SK-N-SH treated with all-trans-retinoic acid at 6 μM for 48 hours (cell line): ENCODE measurements around the gene TMEM41A.

Experiments used
- ARNTL ChIP-seq: fragments of 450-650 bp; formaldehyde crosslinking; IDR thresholded peaks from 2 replicates; pipeline ENCODE4 v1.5.0; 2020; ENCODE audit warnings: low read depth, mild to moderate bottlenecking, moderate library complexity, borderline replicate concordance
- BACH2 ChIP-seq: fragments of 250-450 bp; sonication (Bioruptor Pico); IDR thresholded peaks from 2 replicates; pipeline ENCODE4 v1.9.0; 2021; ENCODE audit warnings: mild to moderate bottlenecking, borderline replicate concordance
- CSDC2 ChIP-seq: fragments of 250-450 bp; sonication (Bioruptor Pico); IDR thresholded peaks from 2 replicates; pipeline ENCODE4 v1.5.0; 2020; ENCODE audit warnings: mild to moderate bottlenecking, moderate library complexity
- CSRNP3 ChIP-seq: fragments of 250-450 bp; sonication (Bioruptor Pico); IDR thresholded peaks from 2 replicates; pipeline ENCODE4 v1.5.1; 2021; ENCODE audit warnings: mild to moderate bottlenecking, moderate library complexity
- ESRRG ChIP-seq: fragments of 250-450 bp; sonication (Bioruptor Pico); IDR thresholded peaks from 2 replicates; pipeline ENCODE4 v1.6.1; 2021; ENCODE audit warnings: mild to moderate bottlenecking
- PPARA ChIP-seq: fragments of 250-450 bp; sonication (Bioruptor Pico); IDR thresholded peaks from 2 replicates; pipeline ENCODE4 v1.5.0; 2020; ENCODE audit warnings: mild to moderate bottlenecking, borderline replicate concordance
- RARB ChIP-seq: fragments of 250-450 bp; sonication (Bioruptor Pico); IDR thresholded peaks from 2 replicates; pipeline ENCODE4 v1.8.0; 2021; ENCODE audit warnings: mild to moderate bottlenecking, moderate library complexity
- TCF4 ChIP-seq: fragments of 250-450 bp; sonication (Bioruptor Pico); IDR thresholded peaks from 2 replicates; pipeline ENCODE4 v1.8.0; 2021; ENCODE audit warnings: mild to moderate bottlenecking, moderate library complexity, borderline replicate concordance
- TOX ChIP-seq: fragments of 250-450 bp; sonication (Bioruptor Pico); IDR thresholded peaks from 2 replicates; pipeline ENCODE4 v1.8.0; 2021; ENCODE audit warnings: mild to moderate bottlenecking, moderate library complexity, borderline replicate concordance
- ZFP3 ChIP-seq: fragments of 250-450 bp; sonication (Bioruptor Pico); IDR thresholded peaks from 2 replicates; pipeline ENCODE4 v1.5.0; 2020; ENCODE audit warnings: mild to moderate bottlenecking, moderate library complexity
- ZFP30 ChIP-seq: fragments of 450-650 bp; formaldehyde crosslinking; IDR thresholded peaks from 2 replicates; pipeline ENCODE4 v1.5.0; 2022; ENCODE audit warnings: mild to moderate bottlenecking, moderate library complexity
- ZNF8 ChIP-seq: fragments of 450-650 bp; formaldehyde crosslinking; IDR thresholded peaks from 2 replicates; pipeline ENCODE4 v1.5.0; 2020; ENCODE audit warnings: mild to moderate bottlenecking, moderate library complexity
- TF ChIP-seq, protein P1 (sequence below): fragments of 250-450 bp; sonication (Bioruptor Pico); IDR thresholded peaks from 2 replicates; pipeline ENCODE4 v1.5.1; 2020; ENCODE audit warnings: low read depth, mild to moderate bottlenecking, moderate library complexity

DNA sequence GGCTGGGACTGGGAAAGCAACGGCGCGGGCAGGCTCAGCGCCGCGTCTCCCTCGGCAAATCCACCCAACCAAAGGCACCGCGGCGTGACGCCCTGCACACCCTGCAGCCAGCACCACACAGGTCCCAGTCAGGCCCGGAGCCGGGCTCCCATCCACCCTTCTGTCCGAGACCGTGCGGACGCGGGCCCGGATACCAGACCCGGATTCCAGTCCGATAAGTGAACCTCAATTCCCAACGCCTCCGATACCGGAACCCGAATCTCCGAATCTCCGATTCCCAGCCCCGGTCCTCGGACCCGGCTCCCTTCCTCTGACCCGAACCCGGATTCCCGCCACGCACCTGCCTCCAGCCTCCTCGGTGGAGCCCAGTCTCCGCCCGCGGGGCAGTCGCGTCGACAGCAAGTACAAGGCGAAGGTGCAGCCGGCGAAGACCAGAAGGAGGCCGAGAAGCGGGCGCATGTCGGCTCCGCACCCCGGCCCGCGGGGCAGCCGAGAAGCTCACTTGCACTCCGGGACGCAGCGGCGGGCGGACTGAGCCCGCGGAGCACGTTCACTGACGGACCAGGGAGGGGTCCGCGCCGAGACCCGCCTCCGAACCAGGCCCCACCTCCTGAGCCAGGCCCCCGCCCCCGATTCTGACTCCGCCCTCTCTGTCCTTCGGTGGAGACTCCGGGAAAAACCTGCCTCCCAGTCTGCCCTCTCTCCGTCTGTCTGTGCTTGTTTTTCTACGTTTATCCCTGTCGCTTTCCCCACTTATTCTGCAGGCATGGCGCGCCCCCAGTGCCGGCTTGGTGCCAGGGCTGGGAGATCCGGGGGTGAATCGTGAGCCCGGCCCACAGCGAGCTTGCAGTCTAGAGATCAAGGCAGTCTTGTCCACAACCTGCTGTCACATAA is at the start of gene TMEM41A:
- TF ChIP-seq BACH2 (CRISPR knock-in tag) (no peak), ZNF8 (0 out of 2 replicates have a peak, but pooled peaks have one; percentile 11), ZFP3 (CRISPR knock-in tag) (no peak), ARNTL (CRISPR knock-in tag) (no peak), PPARA (no peak), RARB (CRISPR knock-in tag) (no peak), ZFP30 (CRISPR knock-in tag) (no peak), TCF4 (CRISPR knock-in tag) (no peak), CSRNP3 (CRISPR knock-in tag) (no peak), TOX (CRISPR knock-in tag) (no peak), ESRRG (CRISPR knock-in tag) (no peak), CSDC2 (CRISPR knock-in tag) (no peak)
- TF ChIP-seq, protein P1, sequence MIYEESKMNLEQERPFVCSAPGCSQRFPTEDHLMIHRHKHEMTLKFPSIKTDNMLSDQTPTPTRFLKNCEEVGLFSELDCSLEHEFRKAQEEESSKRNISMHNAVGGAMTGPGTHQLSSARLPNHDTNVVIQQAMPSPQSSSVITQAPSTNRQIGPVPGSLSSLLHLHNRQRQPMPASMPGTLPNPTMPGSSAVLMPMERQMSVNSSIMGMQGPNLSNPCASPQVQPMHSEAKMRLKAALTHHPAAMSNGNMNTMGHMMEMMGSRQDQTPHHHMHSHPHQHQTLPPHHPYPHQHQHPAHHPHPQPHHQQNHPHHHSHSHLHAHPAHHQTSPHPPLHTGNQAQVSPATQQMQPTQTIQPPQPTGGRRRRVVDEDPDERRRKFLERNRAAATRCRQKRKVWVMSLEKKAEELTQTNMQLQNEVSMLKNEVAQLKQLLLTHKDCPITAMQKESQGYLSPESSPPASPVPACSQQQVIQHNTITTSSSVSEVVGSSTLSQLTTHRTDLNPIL (CRISPR knock-in tag) = no peak
